GM21619 (cell line): Measurements from ENCODE around the gene IRF2.

Experiments used
- ATAC-seq: cut with Tn5 transposase; IDR thresholded peaks from one replicate; pipeline ENCODE4 v1.9.1; 2021; ENCODE audit not compliant: unreplicated experiment

IRF2 gene

DNA sequence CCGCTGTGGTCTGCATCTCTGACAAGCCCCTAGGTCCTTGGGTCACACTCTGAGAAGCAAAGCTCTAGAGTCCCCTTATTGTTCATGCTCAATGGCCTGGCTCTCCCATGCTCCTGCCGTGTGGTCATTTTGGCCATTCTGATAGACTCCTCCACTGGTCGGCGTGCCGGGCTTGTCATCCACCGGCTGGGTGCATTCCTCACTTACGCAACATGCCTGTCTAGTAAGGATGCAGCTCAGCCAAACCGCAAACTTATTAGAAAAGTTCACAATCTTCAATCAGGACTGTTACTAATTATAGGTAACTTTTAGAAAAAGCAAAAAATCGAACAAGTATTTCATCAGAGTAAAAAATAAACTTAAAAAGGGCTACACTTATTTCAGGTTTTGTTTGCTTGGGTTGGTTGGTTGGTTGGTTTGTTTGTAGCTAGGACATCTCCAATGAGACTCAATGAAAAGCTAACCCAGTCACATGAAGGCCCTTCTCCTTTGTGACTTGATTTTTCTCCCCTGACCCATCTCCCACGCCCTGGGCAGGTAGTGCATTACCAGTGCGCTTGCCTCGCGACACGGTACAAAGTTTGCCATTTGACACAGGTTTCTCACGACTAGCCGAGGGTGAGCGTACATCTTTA, 41.0 kb downstream of the IRF2 start:
- ATAC-seq: no peak

- ATAC-seq: no peak
These were observed 42.0 kb downstream of the IRF2 start for GRCh38 chr4:184432127-184432922.

GRCh38 chr4:184430163-184430562, 44.2 kb downstream of the IRF2 start:
- no peak for ATAC-seq

- no peak for ATAC-seq
These were observed 45.6 kb downstream of the IRF2 start for GRCh38 chr4:184428787-184429186.

DNA sequence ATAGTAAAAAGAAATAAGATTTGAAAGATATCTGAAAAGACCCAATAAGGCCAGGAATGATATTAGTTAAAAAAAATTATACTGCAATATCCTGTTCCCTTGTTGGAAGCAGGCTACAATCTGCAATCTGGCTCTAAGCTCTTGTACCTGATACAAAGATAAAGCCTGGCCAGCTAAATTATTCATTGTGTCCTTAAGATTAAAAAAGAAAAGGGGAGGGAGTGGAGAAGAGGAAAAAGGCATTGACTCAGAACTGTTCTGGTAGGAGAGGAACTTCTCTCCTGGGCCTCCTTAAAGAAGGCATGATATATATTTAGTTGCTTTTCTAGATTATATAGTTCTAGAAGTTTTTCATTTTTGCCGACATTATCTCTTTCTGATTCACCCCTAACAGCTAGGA, 46.7 kb downstream of the IRF2 start:
- ATAC-seq: no peak

DNA sequence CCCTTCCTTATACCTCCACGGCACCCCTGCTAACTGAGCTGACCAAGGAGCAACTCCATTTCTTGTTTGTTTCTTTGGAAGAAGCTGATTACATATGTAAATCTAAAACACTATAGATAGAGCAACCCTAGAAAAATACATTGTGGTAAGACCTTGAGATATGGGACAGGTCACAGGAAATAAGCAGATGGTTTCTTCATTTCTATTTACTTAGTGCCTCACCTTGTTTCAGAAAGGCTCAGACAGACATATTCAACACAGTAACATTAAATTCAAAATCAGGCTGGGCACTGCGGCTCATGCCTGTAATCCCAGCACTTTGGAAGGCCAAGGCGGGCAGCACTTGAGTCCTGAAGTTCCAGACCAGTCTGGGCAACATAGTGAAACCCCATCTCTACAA, 47.3 kb downstream of the IRF2 start:
- no peak for ATAC-seq

- ATAC-seq: no peak
These were observed 49.2 kb downstream of the IRF2 start for GRCh38 chr4:184424993-184425758.

DNA sequence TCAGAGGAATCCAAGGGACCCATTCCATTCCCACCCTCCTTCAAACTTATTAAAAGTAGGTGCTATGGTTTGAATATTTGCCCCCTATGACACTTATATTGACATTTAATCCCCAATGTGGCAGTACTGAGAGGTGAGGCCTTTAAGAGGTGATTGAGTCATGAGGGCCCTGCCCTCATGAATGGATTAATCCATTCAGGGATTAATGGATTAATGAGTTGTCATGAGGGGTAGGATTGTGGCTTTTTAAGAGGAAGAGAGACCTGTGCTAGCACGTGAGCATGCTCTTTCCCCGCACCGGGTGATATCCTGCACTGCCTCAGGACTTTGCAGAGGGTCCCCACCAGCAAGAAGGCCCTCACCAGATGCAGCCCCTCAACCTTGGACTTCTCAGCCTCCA, 50.1 kb downstream of the IRF2 start:
- ATAC-seq: no peak

DNA sequence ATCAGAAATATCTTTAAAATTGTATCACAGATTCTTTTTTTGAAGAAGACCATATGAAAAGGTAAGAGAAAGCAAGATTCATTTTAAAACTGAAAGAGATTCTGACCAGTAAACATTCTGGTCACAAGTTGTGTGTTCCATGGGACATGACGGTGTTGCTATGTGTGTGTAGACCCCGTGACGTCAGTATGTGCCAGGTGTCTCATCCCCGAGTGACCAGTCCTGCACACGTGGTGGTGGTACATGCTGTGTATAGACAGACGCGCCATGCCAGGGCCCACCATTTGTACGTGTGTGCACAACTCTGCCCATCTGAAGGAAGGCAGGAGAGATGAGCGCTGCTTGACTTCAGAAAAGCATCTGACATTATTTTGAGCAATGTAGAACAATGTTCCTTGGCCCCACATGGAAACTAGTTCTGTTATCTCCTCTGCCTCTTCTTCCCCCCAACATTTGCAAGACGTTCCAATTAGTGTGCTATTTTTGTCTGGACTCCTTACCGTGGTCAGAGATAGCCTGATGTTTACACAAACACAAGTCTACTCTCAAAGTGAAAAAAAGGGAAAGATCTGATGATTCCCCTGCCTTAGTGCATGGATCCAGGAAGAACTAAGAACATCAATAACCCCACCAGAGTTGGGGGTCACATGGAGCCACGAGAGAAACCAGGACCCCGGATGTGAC, 51.2 kb downstream of the IRF2 start:
- no peak for ATAC-seq

- ATAC-seq: no peak
These were observed 52.0 kb downstream of the IRF2 start for GRCh38 chr4:184422378-184422777.

- no peak for ATAC-seq
These were observed 52.7 kb downstream of the IRF2 start for GRCh38 chr4:184421533-184422155.

DNA sequence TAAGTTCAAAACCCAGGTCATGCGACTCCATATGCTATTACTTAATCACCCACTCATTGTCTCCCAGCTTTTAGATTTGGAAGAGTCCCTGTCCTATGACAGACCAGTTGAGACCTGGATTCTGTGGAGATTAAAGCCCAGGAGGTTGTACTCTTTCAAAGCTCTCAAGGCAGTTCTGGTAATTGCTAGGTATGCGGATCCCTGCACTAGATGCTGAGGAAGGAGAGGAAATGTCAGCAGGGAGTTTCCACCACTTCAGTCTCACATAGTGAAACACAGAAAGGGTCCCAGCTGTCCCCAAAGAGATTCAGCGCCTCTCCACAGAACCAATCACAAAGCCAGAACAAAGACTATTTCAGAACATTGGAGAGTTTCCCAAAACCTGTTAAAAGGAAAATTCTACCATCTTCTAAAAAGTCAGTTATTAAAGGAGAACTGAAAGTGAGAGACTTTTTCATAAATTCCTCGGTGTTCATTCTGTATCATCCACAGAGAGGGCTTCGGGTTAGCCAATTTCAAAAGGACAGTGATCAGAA, 53.4 kb downstream of the IRF2 start:
- peak; percentile 44 for ATAC-seq

DNA sequence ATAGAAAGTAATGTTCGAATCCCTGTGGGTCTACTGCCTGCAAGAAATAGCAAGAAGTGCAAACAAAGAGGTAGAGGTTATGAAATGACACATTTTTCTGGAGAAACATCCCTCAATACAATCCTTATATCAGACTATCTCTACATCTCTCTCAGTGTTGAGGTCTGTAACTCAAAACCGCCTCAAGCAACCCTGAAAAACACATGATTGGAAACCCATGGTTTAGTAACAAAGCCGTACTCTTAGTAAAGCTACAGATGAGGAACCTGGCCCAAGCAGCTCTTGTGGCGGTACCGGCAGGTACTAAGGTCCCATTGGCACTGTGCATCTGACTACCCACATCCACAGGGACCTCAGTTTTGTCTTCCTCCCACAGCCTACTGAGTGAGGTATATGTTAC, 53.9 kb downstream of the IRF2 start:
- no peak for ATAC-seq

DNA sequence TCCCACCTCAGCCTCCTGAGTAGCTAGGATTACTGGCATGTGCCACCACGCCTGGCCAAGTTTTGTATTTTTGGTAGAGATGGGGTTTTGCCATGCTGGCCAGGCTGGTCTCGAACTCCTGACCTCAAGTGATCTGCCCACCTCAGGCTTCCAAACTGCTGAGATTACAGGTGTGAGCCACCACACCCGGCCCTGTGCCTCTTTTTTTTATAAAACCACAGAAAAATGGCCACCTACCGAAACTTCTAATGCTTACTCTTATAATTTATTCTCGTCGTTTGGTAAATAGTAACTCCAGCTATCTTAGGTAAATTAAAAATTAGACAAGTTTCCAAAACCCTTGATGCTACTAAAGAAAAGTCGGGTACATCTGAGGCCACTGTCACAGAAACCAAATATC, 54.4 kb downstream of the IRF2 start:
- no peak for ATAC-seq

GRCh38 chr4:184417802-184418511, 56.4 kb downstream of the IRF2 start:
- peak; percentile 59 for ATAC-seq

GRCh38 chr4:184416913-184417734, 57.2 kb downstream of the IRF2 start:
- ATAC-seq: peak; percentile 49

GRCh38 chr4:184415071-184415470, 59.3 kb downstream of the IRF2 start:
- ATAC-seq: no peak

GRCh38 chr4:184413261-184414046, 60.9 kb downstream of the IRF2 start:
- no peak for ATAC-seq
